Vagina (tissue), 2 donors: Measurements from ENCODE around the gene DPYD.

ENCODE experiments used
- CTCF ChIP-seq, 3 experiments: fragments of 450-650 bp in 2 of 3; fragments of 200-600 bp in 1 of 3; sonication (generic) in 1 of 3; IDR thresholded peaks; one replicate each; pipeline ENCODE4 v1.5.1; 2017 to 2019; ENCODE audit warnings: antibody characterized with exemption in 3 of 3, mild to moderate bottlenecking in 2 of 3, moderate library complexity in 2 of 3
- POLR2A ChIP-seq, 2 donors: fragments of 450-650 bp; IDR thresholded peaks; one replicate each; pipeline ENCODE4 v1.6.1; 2017; ENCODE audit warnings: antibody characterized with exemption in 2 of 2, mild to moderate bottlenecking in 2 of 2, moderate library complexity in 2 of 2

- no peak for TF ChIP-seq CTCF (IDR thresholded peaks at IDR 0.05)
- TF ChIP-seq POLR2A (IDR thresholded peaks at IDR 0.05), result no peak
Measured at GRCh38 chr1:97392701-97393100, 528.1 kb downstream of the DPYD start.
